Coronary artery (tissue), 2 donors: ENCODE data around the gene USP16.

Source experiments
- DNase-seq: peaks from one replicate; pipeline ENCODE4 v3.0.0-alpha.2; 2017; ENCODE audit warnings: low spot score
- H3K27ac ChIP-seq, 2 donors: fragments of 200-600 bp; sonication (generic); one replicate each; pipeline ENCODE4 v1.5.1; 2016 to 2019
- H3K4me3 ChIP-seq: fragments of 200-600 bp; sonication (generic); 2 replicates; pipeline ENCODE4 v1.5.1; 2016; ENCODE audit warnings: mild to moderate bottlenecking, moderate library complexity
- TF ChIP-seq, protein P1 (sequence below): fragments of 200-600 bp; sonication (generic); IDR thresholded peaks from one replicate; pipeline ENCODE4 v1.5.1; 2019; ENCODE audit warnings: antibody characterized with exemption

The USP16 gene

DNA sequence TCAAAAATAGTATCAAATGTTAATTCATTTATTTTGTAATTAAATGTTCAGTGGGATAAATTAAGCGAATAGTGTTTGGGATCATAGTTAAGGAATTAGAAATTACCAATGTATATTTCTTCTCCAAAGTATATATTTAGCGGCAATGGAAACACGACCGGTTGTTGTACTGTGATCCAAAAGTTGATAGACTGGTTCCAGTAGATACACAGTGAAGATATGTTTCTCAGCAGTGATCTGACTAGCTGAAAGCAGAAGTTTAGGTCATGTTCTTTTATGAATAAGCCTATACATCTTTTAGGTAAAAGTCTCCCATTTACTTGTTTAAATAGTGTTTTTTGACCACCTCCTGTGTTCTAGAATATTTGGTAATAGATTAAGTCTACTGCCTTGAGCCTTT, 8.8 kb downstream of the USP16 start:
- H3K4me3 ChIP-seq, result no peak overlapping the region
- H3K27ac ChIP-seq, result peak overlapping the region in 1 of 2 donors; percentile 21
- TF ChIP-seq, protein P1, sequence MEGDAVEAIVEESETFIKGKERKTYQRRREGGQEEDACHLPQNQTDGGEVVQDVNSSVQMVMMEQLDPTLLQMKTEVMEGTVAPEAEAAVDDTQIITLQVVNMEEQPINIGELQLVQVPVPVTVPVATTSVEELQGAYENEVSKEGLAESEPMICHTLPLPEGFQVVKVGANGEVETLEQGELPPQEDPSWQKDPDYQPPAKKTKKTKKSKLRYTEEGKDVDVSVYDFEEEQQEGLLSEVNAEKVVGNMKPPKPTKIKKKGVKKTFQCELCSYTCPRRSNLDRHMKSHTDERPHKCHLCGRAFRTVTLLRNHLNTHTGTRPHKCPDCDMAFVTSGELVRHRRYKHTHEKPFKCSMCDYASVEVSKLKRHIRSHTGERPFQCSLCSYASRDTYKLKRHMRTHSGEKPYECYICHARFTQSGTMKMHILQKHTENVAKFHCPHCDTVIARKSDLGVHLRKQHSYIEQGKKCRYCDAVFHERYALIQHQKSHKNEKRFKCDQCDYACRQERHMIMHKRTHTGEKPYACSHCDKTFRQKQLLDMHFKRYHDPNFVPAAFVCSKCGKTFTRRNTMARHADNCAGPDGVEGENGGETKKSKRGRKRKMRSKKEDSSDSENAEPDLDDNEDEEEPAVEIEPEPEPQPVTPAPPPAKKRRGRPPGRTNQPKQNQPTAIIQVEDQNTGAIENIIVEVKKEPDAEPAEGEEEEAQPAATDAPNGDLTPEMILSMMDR, result no peak
- no peak for DNase-seq

DNA sequence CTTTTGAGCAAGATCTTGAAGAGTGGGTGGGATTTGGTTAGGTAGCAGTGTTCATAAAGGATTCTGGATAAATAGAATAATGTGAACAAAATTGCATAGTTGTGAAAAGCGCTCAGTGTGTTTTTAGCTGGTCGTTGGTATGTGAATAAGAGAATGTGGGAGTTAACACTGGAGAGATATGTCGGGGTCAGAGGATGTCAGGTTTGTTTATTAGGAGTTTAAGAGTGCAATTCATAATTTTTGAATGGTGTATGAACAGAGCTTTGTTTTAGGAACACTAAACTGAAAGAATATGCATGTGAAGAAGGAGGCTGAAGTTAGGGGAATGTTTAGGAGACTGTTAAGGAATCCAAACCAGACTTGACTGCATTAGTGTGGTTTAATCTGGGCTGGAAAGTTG, 9.4 kb downstream of the USP16 start:
- TF ChIP-seq, protein P1, result no peak
- Histone ChIP-seq H3K27ac (peak overlapping the region in 1 of 2 donors; percentile 21), H3K4me3 (no peak overlapping the region)
- DNase-seq, result no peak

DNA sequence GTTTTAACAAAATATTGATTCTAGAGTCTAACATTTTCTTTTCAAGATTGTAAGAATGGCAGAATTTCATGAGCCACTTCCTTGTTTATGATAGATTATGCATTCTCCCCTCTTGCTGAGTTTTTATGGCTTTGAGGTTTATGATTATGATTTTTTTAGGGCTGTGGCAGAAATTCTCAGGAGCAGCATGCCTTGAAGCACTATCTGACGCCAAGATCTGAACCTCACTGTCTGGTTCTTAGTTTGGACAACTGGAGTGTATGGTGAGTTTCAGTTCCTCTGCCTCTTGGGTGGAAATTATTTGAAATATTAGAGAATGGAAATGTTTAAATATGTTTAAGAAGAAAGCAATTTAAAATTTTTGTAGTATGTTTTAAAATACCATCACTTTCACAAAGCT, 10.2 kb downstream of the USP16 start:
- TF ChIP-seq, protein P1, result no peak
- Histone ChIP-seq H3K4me3 (no peak overlapping the region), H3K27ac (no peak overlapping the region)
- DNase-seq, result no peak

DNA sequence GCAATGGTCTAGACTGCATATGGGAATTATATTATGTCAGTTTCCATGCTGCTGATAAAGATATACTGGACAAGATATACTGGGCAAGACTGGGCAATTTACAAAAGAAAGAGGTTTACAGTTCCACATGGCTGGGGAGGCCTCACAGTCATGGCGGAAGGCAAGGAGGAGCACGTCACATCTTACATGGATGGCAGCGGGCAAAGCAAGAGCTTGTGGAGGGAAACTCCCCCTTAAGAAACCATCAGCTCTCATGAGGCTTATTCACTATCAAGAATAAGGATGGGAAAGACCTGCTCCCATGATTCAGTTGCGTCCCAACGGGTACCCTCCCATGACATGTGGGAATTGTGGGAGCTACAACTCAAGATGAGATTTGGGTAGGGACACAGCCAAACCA, 27.8 kb downstream of the USP16 start:
- DNase-seq, result no peak
- H3K27ac ChIP-seq, result no peak overlapping the region
- H3K4me3 ChIP-seq, result no peak overlapping the region
- TF ChIP-seq, protein P1, result no peak

DNA sequence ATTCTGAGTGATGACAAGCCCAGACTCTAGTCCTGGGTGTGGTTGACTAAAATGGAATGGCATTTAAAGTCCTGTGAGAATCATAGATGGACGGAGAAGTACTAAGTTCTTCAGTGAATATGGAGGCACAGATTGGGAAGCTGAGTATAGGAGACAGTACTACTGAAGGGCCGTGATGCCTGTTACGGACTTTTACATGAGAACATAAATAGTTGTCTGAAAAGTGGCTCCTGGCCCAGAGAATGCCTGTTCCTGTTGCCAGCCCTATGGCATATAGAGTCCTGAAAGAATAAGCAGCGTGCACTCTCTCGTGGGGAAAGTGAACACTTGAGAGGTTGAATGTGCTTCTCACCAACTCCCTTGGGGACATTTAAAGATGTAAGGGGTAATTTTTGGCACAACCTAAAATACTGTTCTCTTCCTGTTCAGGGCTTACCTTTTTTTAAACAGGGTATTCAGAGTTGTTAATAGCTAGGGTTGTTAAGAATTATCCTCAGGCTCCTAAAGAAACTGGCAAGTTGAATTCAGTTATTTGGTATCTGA, 28.6 kb downstream of the USP16 start:
- DNase-seq, result no peak
- Histone ChIP-seq H3K4me3 (no peak overlapping the region), H3K27ac (peak overlapping the region; percentile 10 to 68)
- TF ChIP-seq, protein P1, result no peak

DNA sequence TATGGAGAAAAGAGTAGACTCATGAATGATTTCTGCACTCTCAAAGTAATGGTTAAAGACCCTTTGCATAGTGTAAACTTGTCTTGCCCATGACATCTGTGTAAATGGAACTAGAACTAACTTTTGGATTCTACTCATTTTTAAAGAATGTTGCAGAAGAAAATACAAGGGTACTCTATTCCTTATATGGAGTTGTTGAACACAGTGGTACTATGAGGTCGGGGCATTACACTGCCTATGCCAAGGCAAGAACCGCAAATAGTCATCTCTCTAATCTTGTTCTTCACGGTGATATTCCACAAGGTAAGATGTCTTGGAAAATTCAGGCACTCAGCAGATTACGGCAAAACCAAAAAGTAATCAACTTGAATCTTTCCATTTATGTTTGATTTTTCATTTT, 29.2 kb downstream of the USP16 start:
- H3K27ac ChIP-seq, result peak overlapping the region; percentile 10 to 68
- DNase-seq, result no peak
- H3K4me3 ChIP-seq, result no peak overlapping the region
- TF ChIP-seq, protein P1, result no peak

DNA sequence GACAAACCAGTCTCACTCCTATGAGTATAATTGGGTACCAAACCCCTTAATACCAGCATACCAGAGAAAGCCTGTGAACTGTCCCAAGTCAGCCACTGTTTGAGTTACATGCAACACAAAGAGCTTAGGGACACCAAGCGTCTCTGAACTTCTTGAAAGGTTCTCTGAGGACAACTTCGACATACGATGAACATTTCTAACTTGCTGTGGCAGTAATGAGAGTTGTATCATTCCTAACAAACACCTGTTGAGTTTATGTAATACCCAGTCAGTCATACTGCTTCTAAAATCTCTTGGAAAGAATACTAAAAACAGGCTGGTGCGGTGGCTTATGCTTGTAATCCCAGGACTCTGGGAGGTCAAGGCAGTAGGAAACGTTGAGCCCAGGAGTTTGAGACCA, 30.6 kb downstream of the USP16 start:
- no peak for DNase-seq
- TF ChIP-seq, protein P1, result no peak
- no peak overlapping the region for H3K27ac ChIP-seq
- no peak overlapping the region for H3K4me3 ChIP-seq
